SK-N-SH (cell line): ENCODE data around the gene NFE2L3. TPM values are rescaled to one million over a fixed set of nuclear protein-coding genes. Genes with fewer than 3 reads are reported as not detected.
A peak's percentile ranks its signal among the peaks of the same experiment; 100 is the strongest.

Experiments used
- CTCF ChIA-PET: fragments of 300-600, 350-600 bp; formaldehyde crosslinking; extraction: SDS; loops from one replicate; lab custom pipeline; 2021; lab: Yijun Ruan, JAX
- POLR2A ChIA-PET: fragments of 350-600 bp; sonication (Branson Sonifier 250); formaldehyde crosslinking; extraction: SDS; loops from one replicate; lab custom pipeline; 2020; ENCODE audit warnings: antibody characterized with exemption, inconsistent platforms; lab: Yijun Ruan, JAX
- DNase-seq: peaks from one replicate; pipeline ENCODE4 v3.0.0; 2012
- H2AFZ ChIP-seq: fragments of 200-600 bp; sonication (generic); 2 replicates; pipeline ENCODE4 v1.8.1; 2016; ENCODE audit warnings: antibody characterized with exemption, mild to moderate bottlenecking, low read depth
- H3F3A ChIP-seq: fragments of 200-600 bp; sonication (generic); replicated peaks from 2 replicates; pipeline ENCODE3; 2016; ENCODE audit warnings: antibody characterized with exemption, mild to moderate bottlenecking; ENCODE audit not compliant: insufficient read depth
- H3K27ac ChIP-seq, 2 experiments: fragments of 200-500 bp in 1 of 2; fragments of 200-600 bp in 1 of 2; sonication (Bioruptor generic) in 1 of 2; sonication (generic), shearing (Covaris generic) in 1 of 2; 2 replicates each; pipeline versions ENCODE4 v1.5.1 to v1.6.1; 2014 to 2016; ENCODE audit warnings: low read depth in 2 of 2, inconsistent platforms in 1 of 2, low read length in 1 of 2, mild to moderate bottlenecking in 1 of 2, mixed read lengths in 1 of 2
- H3K27me3 ChIP-seq: fragments of 200-600 bp; sonication (generic), shearing (Covaris generic); 2 replicates; pipeline ENCODE4 v1.6.1; 2016; ENCODE audit warnings: mixed run types; ENCODE audit not compliant: insufficient read depth
- H3K36me3 ChIP-seq, 2 experiments: fragments of 200-500 bp in 1 of 2; fragments of 200-600 bp in 1 of 2; sonication (Bioruptor generic) in 1 of 2; sonication (generic) in 1 of 2; replicated peaks in 1 of 2; 2 replicates each; pipeline versions ENCODE3 to v1.5.1; 2014 to 2016; ENCODE audit warnings: low read length in 1 of 2, mild to moderate bottlenecking in 1 of 2; ENCODE audit not compliant: insufficient read depth in 2 of 2, control insufficient read depth in 1 of 2
- H3K4me1 ChIP-seq, 2 experiments: fragments of 200-500 bp in 1 of 2; fragments of 200-600 bp in 1 of 2; sonication (Bioruptor generic) in 1 of 2; sonication (generic), shearing (Covaris generic) in 1 of 2; 2 replicates each; pipeline versions ENCODE4 v1.5.1 to v1.6.1; 2014 to 2016; ENCODE audit warnings: low read depth in 1 of 2, low read length in 1 of 2, mixed run types in 1 of 2; ENCODE audit not compliant: insufficient read depth in 2 of 2, control insufficient read depth in 1 of 2
- H3K4me2 ChIP-seq: fragments of 200-600 bp; sonication (generic), shearing (Covaris generic); 2 replicates; pipeline ENCODE4 v1.6.1; 2017; ENCODE audit warnings: mixed run types
- H3K4me3 ChIP-seq, 2 experiments: fragments of 200-500 bp in 1 of 2; fragments of 200-600 bp in 1 of 2; sonication (Bioruptor generic) in 1 of 2; sonication (generic), shearing (Covaris generic) in 1 of 2; 2 replicates each; pipeline versions ENCODE4 v1.5.1 to v1.8.1; 2014 to 2016; ENCODE audit warnings: low read depth in 2 of 2, inconsistent platforms in 1 of 2, low read length in 1 of 2, mild to moderate bottlenecking in 1 of 2, mixed read lengths in 1 of 2, moderate library complexity in 1 of 2
- H3K79me2 ChIP-seq: fragments of 200-600 bp; sonication (generic); 2 replicates; pipeline ENCODE4 v1.8.1; 2017; ENCODE audit warnings: mild to moderate bottlenecking; ENCODE audit not compliant: insufficient read depth
- H3K9ac ChIP-seq: fragments of 200-600 bp; sonication (generic); 2 replicates; pipeline ENCODE4 v1.6.1; 2017; ENCODE audit warnings: mixed run types
- H3K9me2 ChIP-seq: fragments of 200-600 bp; sonication (generic); 2 replicates; pipeline ENCODE4 v1.6.1; 2017; ENCODE audit warnings: mixed run types
- H3K9me3 ChIP-seq: fragments of 200-600 bp; sonication (generic); 2 replicates; pipeline ENCODE4 v1.6.1; 2017; ENCODE audit warnings: mixed run types, mild to moderate bottlenecking, moderate library complexity
- H4K20me1 ChIP-seq: fragments of 200-600 bp; sonication (generic); 2 replicates; pipeline ENCODE4 v1.6.1; 2017; ENCODE audit warnings: mild to moderate bottlenecking, mixed run types; ENCODE audit not compliant: insufficient read depth
- JUND ChIP-seq: IDR thresholded peaks from 2 replicates; pipeline ENCODE4 v1.4.0; 2012
- NFIC ChIP-seq: IDR thresholded peaks from 2 replicates; pipeline ENCODE4 v1.4.0; 2012; ENCODE audit warnings: borderline replicate concordance
- POLR2AphosphoS5 ChIP-seq: IDR thresholded peaks from 2 replicates; pipeline ENCODE4 v1.6.1; 2012; ENCODE audit warnings: low read depth, low read length
- RAD21 ChIP-seq: IDR thresholded peaks from 2 replicates; pipeline ENCODE4 v1.6.1; 2012; ENCODE audit warnings: mild to moderate bottlenecking, low read length
- RFX5 ChIP-seq: IDR thresholded peaks from 2 replicates; pipeline ENCODE4 v1.6.1; 2012; ENCODE audit warnings: mild to moderate bottlenecking, improper control_type of control experiment, low read length
- SIN3A ChIP-seq: IDR thresholded peaks from 2 replicates; pipeline ENCODE4 v1.6.1; 2012; ENCODE audit warnings: low read depth, mild to moderate bottlenecking, low read length, moderate library complexity, borderline replicate concordance
- TAF1 ChIP-seq: IDR thresholded peaks from 2 replicates; pipeline ENCODE4 v1.6.1; 2012; ENCODE audit warnings: low read depth, mild to moderate bottlenecking, low read length, moderate library complexity, borderline replicate concordance
- TEAD4 ChIP-seq: IDR thresholded peaks from 2 replicates; pipeline ENCODE4 v1.4.0; 2012; ENCODE audit warnings: mild to moderate bottlenecking, borderline replicate concordance; ENCODE audit not compliant: insufficient read depth
- WGBS: methylation state at CpG from one replicate; pipeline ENCODE4 v1.1.6; 2017; ENCODE audit warnings: low lambda C conversion rate; 5-methylcytosine and 5-hydroxymethylcytosine counted together
- polyA plus RNA-seq, 3 experiments: library from polyadenylated mRNA; depleted of rRNA; stranded (reverse); fragments of >200 nt; gene quantifications; 2 replicates each; pipeline ENCODE4 v1.2.3, GENCODE V29; 2012
- TF ChIP-seq, protein P1 (sequence below): IDR thresholded peaks from 2 replicates; pipeline ENCODE4 v1.4.0; 2012; ENCODE audit warnings: low read depth, borderline replicate concordance
- TF ChIP-seq, protein P2 (sequence below): fragments of 150-350 bp; IDR thresholded peaks from 2 replicates; pipeline ENCODE4 v1.6.1; 2017; ENCODE audit warnings: antibody characterized with exemption, low read length, low read depth, borderline replicate concordance

NFE2L3 gene
- polyA plus RNA-seq, 1 of the 3 experiments (the other 2 are of a cell fraction), result 36.1 TPM

DNA sequence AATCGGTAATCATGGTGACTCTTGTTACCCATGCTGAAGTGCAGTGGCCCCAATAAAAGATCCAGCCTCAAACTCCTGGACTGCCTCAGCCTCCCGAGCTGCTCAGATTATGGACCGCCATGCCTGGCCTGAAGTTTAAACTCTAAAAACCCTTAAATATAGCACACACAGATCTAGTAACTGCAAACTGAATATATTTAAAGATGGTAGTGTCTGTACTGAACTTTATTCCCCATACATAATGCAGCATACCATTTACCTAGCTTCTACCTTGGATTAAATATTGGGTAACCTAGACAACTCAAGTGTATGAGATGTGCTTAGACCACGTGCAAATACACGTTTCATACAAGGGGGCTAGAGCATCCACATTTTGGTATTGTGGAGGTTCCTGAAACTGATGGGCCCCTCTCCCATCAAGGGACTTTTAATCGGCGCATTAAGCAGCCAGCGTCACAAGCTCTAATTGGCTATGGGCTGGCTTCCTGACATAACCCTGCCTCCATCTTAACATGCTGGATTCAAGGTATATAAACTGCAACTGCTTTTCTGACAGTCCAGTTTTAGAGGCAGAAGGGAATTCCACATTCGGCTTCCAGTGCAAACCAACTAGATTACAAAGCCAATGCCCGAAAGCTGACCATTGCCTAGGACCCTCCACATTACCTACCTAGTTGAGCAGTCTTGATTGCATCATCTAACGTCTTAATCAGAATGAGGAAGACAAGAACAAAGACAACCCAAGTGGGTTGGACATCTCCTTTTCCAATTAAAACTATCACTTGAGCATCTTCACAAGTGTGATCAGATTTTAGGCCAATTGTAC, 35.6 kb downstream of the NFE2L3 start:
- Histone ChIP-seq H3K4me3 (no peak overlapping the region), H3K36me3 (peaks cover 70 to 83% of the 10 kb centered on the region in 2 experiments), H4K20me1 (peaks cover 77% of the 10 kb centered on the region), H3K27ac (peak overlapping the region; percentile 13 to 25; a peak in 3 of 4 replicates), H3F3A (peaks cover 99% of the 10 kb centered on the region), H3K27me3 (no peaks in the 10 kb centered on the region), H3K79me2 (peaks cover 43% of the 10 kb centered on the region), H2AFZ (no peak overlapping the region), H3K9me2 (no peaks in the 10 kb centered on the region), H3K4me1 (peaks cover 0 to 2% of the 10 kb centered on the region in 2 experiments; a peak in 2 of 4 replicates), H3K9ac (no peak overlapping the region), H3K4me2 (no peak overlapping the region), H3K9me3 (no peaks in the 10 kb centered on the region)
- WGBS, result 87% methylated on average over 11 of the region's 11 CpGs
- DNase-seq, result no peak
- POLR2A ChIA-PET, result interaction anchor here (1.8 to 3.7 kb wide), 2 partner anchors 8 to 12 kb away, joined by 6 to 51 read pairs; partner anchors contain the start of genes CBX3 and HNRNPA2B1
- TF ChIP-seq NFIC (0 out of 2 replicates have a peak, but pooled peaks have one; percentile 4), POLR2AphosphoS5 (peak; percentile 90), SIN3A (peak; percentile 65; the same call in 1 of the 2 replicates), JUND (peak; percentile 2; the same call in 1 of the 2 replicates), TEAD4 (no peak)
- TF ChIP-seq, protein P1, sequence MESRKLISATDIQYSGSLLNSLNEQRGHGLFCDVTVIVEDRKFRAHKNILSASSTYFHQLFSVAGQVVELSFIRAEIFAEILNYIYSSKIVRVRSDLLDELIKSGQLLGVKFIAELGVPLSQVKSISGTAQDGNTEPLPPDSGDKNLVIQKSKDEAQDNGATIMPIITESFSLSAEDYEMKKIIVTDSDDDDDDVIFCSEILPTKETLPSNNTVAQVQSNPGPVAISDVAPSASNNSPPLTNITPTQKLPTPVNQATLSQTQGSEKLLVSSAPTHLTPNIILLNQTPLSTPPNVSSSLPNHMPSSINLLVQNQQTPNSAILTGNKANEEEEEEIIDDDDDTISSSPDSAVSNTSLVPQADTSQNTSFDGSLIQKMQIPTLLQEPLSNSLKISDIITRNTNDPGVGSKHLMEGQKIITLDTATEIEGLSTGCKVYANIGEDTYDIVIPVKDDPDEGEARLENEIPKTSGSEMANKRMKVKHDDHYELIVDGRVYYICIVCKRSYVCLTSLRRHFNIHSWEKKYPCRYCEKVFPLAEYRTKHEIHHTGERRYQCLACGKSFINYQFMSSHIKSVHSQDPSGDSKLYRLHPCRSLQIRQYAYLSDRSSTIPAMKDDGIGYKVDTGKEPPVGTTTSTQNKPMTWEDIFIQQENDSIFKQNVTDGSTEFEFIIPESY, result peak; percentile 27; the same call in 1 of the 2 replicates
- CTCF ChIA-PET, result interaction anchor here (0.9 to 3.8 kb wide), 11 partner anchors 8 to 294 kb away, joined by 3 to 71 read pairs (median 7); no protein-coding TSS in a partner anchor

DNA sequence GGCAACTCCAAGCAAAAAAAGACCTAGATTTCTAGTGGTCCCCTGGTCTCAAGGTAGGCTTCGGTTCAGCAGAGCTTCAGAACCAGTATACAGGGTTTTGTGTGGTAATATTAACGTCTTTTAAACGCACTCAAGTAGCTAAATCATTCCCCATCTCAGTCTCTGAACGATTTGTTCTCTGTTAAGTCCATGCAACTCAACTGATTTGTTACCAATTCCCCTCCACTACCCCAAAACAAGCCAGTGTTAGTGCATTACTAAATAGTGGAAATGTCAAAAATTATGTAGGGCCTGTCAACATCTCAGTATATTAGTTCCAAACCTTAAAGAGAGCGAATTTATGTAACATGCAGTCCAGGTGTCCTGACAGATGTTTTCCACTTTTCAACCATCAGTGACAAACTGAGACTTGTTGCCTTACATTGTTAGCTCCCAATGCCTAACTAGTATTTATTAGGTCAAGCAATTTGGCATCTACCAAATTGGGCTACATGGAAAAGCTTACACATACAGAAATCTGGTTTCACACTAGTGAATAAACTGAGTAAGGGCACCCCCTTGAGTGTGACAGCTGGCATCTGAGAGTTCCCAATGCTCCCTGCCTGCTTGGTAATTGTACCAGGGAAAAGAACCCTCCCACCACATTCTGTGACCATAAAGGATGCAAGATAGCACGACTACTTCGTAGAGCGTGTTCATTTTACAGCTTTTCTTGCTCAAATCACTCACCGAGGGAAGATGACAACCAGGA, 36.4 kb downstream of the NFE2L3 start:
- Histone ChIP-seq H3K36me3 (peaks cover 78 to 90% of the 10 kb centered on the region in 2 experiments), H3K27ac (peak overlapping the region; percentile 19; a peak in 3 of 4 replicates)

More for the DNA sequence above, 36.4 kb downstream of the NFE2L3 start:
- Histone ChIP-seq H3K27me3 (no peaks in the 10 kb centered on the region), H3K4me2 (no peak overlapping the region), H3K9ac (no peak overlapping the region), H3K4me1 (peaks cover 6 to 8% of the 10 kb centered on the region in 2 experiments; a peak in 3 of 4 replicates), H3F3A (peaks cover 99% of the 10 kb centered on the region), H3K9me2 (no peaks in the 10 kb centered on the region), H4K20me1 (peaks cover 83% of the 10 kb centered on the region), H2AFZ (no peak overlapping the region), H3K9me3 (no peaks in the 10 kb centered on the region), H3K4me3 (no peak overlapping the region), H3K79me2 (peaks cover 51% of the 10 kb centered on the region)
- ChIA-PET CTCF (interaction anchor here (0.9 to 3.8 kb wide), 12 partner anchors 9 to 295 kb away, joined by 3 to 71 read pairs (median 6); partner anchors contain the start of gene CBX3), POLR2A (interaction anchor here (0.6 to 3.7 kb wide), 3 partner anchors 8 to 34 kb away, joined by 6 to 51 read pairs (median 7); partner anchors contain the start of genes CBX3 and HNRNPA2B1)
- WGBS, result 92% methylated on average over 9 of the region's 9 CpGs
- no peak for DNase-seq
- TF ChIP-seq JUND (peak; percentile 2; the same call in 1 of the 2 replicates), TEAD4 (no peak), RFX5 (no peak), POLR2AphosphoS5 (peak; percentile 60), RAD21 (0 out of 2 replicates have a peak, but pooled peaks have one; percentile 9), TAF1 (no peak; the same call in 1 of the 2 replicates)
- TF ChIP-seq, protein P2, sequence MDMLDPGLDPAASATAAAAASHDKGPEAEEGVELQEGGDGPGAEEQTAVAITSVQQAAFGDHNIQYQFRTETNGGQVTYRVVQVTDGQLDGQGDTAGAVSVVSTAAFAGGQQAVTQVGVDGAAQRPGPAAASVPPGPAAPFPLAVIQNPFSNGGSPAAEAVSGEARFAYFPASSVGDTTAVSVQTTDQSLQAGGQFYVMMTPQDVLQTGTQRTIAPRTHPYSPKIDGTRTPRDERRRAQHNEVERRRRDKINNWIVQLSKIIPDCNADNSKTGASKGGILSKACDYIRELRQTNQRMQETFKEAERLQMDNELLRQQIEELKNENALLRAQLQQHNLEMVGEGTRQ, result 0 out of 2 replicates have a peak, but pooled peaks have one; percentile 1
